Lung (tissue), 12 donors: Measurements from ENCODE around the gene BOD1L1. TPM values are rescaled to one million over a fixed set of nuclear protein-coding genes. Genes with fewer than 3 reads are reported as not detected.

Experiments
- ATAC-seq: fragments of 200-7000 bp; cut with Tn5 transposase; one replicate; pipeline ENCODE4 v1.9.1; 2020; ENCODE audit warnings: moderate number of reproducible peaks; ENCODE audit not compliant: insufficient read depth, low FRiP score
- DNase-seq, 3 donors: peaks; one replicate each; pipeline ENCODE4 v3.0.0-alpha.2; 2013 to 2017
- H3K27ac ChIP-seq, 2 donors: one replicate each; pipeline ENCODE4 v1.5.1; 2013; ENCODE audit warnings: mild to moderate bottlenecking in 2 of 2, moderate library complexity in 2 of 2, control low read depth in 1 of 2, inconsistent platforms in 1 of 2, low read depth in 1 of 2, low read length in 1 of 2
- H3K27me3 ChIP-seq, 3 donors: one replicate each; pipeline ENCODE4 v1.5.1; 2013; ENCODE audit warnings: low read length in 2 of 3; ENCODE audit not compliant: control insufficient read depth in 3 of 3, insufficient read depth in 3 of 3
- H3K36me3 ChIP-seq, 4 donors: one replicate each; pipeline ENCODE4 v1.5.1; 2013; ENCODE audit warnings: low read length in 4 of 4, mild to moderate bottlenecking in 1 of 4, moderate library complexity in 1 of 4; ENCODE audit not compliant: control insufficient read depth in 4 of 4, insufficient read depth in 4 of 4
- H3K4me1 ChIP-seq, 5 donors: one replicate each; pipeline ENCODE4 v1.5.1; 2013; ENCODE audit warnings: low read length in 5 of 5, mild to moderate bottlenecking in 2 of 5, moderate library complexity in 1 of 5; ENCODE audit not compliant: control insufficient read depth in 5 of 5, insufficient read depth in 5 of 5
- H3K4me3 ChIP-seq: one replicate; pipeline ENCODE4 v1.5.1; 2013; ENCODE audit warnings: mild to moderate bottlenecking, control low read depth, moderate library complexity
- H3K9ac ChIP-seq, 2 donors: one replicate each; pipeline ENCODE4 v1.5.1; 2013; ENCODE audit warnings: low read length in 2 of 2, control low read depth in 1 of 2; ENCODE audit not compliant: insufficient read depth in 1 of 2
- H3K9me3 ChIP-seq, 4 donors: one replicate each; pipeline ENCODE4 v1.5.1; 2013; ENCODE audit warnings: low read length in 3 of 4, mild to moderate bottlenecking in 1 of 4, moderate library complexity in 1 of 4; ENCODE audit not compliant: control insufficient read depth in 4 of 4, insufficient read depth in 3 of 4
- WGBS, 2 donors: extraction: QIAGEN DNeasy Blood & Tissue Kit; methylation state at CpG; one replicate each; pipeline ENCODE4 v1.1.7; 2013; 5-methylcytosine and 5-hydroxymethylcytosine counted together
- polyA plus RNA-seq, 2 donors: library from polyadenylated mRNA; stranded (reverse); fragments of 200-250 nt; gene quantifications; one replicate each; pipeline ENCODE4 v1.2.1, GENCODE V29; 2013
- total RNA-seq, 2 donors: library from RNA; depleted of rRNA in 1 of 2; stranded (reverse); fragments of >200 nt in 1 of 2; gene quantifications; one replicate each; pipeline ENCODE4 v1.2.1, GENCODE V29; 2014 to 2021
- TF ChIP-seq, protein P1 (sequence below): IDR thresholded peaks from 2 replicates; pipeline ENCODE4 v1.5.1; 2012; ENCODE audit warnings: mild to moderate bottlenecking; ENCODE audit errors: control extremely low read depth, extremely low read depth
- donor health status: control.
- donor health status: control.
- donor health status: Bipolar disorder and iron deficiency.
- donor health status: healthy.
- donor health status: DM: yes; HTN: yes; CAD: no.

BOD1L1 gene
- total and polyA plus RNA-seq, 4 donors, result 8.5 to 83.9 (median 24.0) TPM

DNA sequence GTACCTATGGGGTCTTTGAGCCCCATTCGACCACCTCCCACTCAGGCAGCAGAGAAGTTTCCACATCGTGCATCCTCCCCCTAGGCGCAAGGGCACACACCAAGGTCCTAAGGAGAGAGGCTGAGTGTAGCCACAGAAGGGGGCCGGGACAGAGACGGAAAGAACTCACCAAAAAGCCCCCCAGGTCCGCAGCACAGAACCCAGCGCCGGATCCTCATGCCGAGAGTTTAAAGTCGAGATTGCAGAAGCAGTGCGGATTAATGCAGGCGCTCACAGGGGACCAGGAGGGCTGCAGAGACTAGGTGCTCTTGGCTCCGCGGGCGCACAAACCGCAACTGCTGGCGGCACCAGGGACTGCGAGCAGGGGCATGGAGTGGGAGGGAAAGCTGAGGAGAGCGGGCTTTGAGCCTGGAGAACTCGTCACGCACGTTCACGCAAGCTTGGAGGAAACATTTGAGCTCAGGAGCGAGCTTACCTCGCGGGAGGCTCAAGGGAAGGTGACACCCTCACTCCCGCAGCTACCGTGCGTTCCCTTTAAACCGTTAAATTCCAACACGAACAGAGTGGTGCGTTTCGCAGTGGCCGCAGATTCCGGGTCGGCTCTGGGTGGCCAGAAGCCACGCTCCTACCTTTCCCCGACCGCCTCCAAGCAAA lies 91.7 kb downstream of the BOD1L1 start:
- Histone ChIP-seq H3K9ac (no peak overlapping the region), H3K36me3 (no peaks in the 10 kb centered on the region), H3K4me3 (no peak overlapping the region), H3K4me1 (peaks cover 0 to 16% (median 5%) of the 10 kb centered on the region in 5 donors), H3K27me3 (peaks cover 26 to 99% (median 98%) of the 10 kb centered on the region in 3 donors), H3K27ac (no peak overlapping the region), H3K9me3 (peaks cover 0 to 23% (median 0%) of the 10 kb centered on the region in 4 donors)
- DNase-seq, result no peak
- ATAC-seq, result no peak
- 4 to 5% methylated on average over 39 of the region's 39 CpGs for WGBS, 2 donors
- TF ChIP-seq, protein P1, sequence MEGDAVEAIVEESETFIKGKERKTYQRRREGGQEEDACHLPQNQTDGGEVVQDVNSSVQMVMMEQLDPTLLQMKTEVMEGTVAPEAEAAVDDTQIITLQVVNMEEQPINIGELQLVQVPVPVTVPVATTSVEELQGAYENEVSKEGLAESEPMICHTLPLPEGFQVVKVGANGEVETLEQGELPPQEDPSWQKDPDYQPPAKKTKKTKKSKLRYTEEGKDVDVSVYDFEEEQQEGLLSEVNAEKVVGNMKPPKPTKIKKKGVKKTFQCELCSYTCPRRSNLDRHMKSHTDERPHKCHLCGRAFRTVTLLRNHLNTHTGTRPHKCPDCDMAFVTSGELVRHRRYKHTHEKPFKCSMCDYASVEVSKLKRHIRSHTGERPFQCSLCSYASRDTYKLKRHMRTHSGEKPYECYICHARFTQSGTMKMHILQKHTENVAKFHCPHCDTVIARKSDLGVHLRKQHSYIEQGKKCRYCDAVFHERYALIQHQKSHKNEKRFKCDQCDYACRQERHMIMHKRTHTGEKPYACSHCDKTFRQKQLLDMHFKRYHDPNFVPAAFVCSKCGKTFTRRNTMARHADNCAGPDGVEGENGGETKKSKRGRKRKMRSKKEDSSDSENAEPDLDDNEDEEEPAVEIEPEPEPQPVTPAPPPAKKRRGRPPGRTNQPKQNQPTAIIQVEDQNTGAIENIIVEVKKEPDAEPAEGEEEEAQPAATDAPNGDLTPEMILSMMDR, result no peak

DNA sequence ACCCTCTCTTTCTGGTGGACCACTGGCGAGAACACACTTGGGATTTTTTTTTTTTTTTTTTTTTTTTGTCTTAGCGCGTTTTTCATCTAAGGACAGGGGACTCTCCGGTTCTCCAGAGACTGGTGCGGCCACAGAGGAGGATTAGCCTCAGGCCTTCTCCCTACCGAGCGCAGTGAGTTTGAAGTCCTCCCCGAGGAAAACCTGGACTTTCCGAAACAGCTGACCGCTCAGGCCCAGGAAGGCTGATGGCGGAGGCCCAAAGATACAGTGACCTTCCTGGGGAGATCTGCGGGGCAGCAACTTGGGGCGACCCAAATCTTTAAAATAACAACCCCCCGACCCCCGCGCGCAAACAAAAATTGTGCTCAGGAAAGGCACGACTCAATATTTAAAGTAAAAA lies 92.4 kb downstream of the BOD1L1 start:
- H3K4me1 ChIP-seq, result peaks cover 0 to 16% (median 4%) of the 10 kb centered on the region in 5 donors
- no peak overlapping the region for H3K4me3 ChIP-seq
- 4 to 8% methylated on average over 18 of the region's 18 CpGs for WGBS, 2 donors
- H3K9ac ChIP-seq, result no peak overlapping the region
- no peak for ATAC-seq
- TF ChIP-seq, protein P1, result no peak
- DNase-seq, result no peak
- H3K27me3 ChIP-seq, result peaks cover 32 to 99% (median 98%) of the 10 kb centered on the region in 3 donors
- no peaks in the 10 kb centered on the region for H3K36me3 ChIP-seq
- no peak overlapping the region for H3K27ac ChIP-seq
- peaks cover 0 to 23% (median 0%) of the 10 kb centered on the region in 4 donors for H3K9me3 ChIP-seq

DNA sequence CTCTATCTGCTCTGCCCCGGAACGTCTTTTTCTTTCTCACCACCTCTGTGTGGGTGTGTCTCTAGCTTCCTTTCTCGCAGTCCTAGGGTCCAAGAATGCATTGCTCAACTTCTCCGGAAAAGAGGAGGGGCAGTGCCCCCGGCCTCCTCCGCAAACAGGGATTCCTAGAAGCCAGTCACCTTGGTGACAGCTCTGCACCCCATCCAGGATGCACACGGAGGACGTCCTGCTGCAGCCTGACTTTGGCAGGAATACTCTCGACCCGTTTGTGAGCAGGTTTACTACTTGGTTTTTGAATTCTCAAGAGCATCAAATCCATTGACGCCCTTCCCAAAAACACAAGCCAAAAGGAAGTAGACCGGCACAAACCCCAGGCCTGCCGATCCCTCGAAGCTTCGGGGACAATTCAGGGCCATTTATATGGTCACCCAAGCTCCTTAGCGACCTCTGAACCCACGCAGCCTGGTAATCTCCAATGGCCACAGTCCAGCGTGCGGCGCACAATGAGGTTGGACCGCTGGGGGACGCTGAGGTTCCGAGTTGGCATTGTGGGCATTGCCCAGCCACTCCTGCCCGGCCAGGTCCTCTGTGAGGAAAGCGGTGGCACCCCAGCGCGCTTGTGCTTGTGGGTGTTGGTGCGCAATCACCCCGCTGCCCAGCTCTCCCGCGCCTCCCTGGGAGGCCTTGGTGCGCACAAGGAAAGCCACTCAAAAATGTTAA lies 93.0 kb downstream of the BOD1L1 start:
- Histone ChIP-seq H3K4me3 (no peak overlapping the region), H3K27ac (no peak overlapping the region), H3K27me3 (peaks cover 33 to 99% (median 98%) of the 10 kb centered on the region in 3 donors), H3K36me3 (no peaks in the 10 kb centered on the region), H3K9me3 (peaks cover 0 to 25% (median 0%) of the 10 kb centered on the region in 4 donors), H3K9ac (no peak overlapping the region), H3K4me1 (peaks cover 0 to 13% (median 4%) of the 10 kb centered on the region in 5 donors)
- DNase-seq (no peak), ATAC-seq (no peak)
- 4 to 5% methylated on average over 32 of the region's 32 CpGs for WGBS, 2 donors
- TF ChIP-seq, protein P1, result no peak
